ENCODE measurements around the gene ATF4.
"Not testable (repeated sequence)": the region's sequence is repeated elsewhere in the genome, so short reads cannot be mapped to it uniquely, and the experiment has no call there.

The ATF4 gene

GRCh38 chr22:39494471-39495120 lies 25.8 kb upstream of the ATF4 start:
- no peak for TF ChIP-seq POLR2A (IDR thresholded peaks at IDR 0.05; ENCODE audit: low read depth, low read length)
- FAIRE-seq = no peak
- no peak for DNase-seq (ENCODE audit: insufficient read length, low spot score)

- DNase-seq (ENCODE audit: insufficient read length, low spot score) (peak; percentile 39), FAIRE-seq (no peak)
- TF ChIP-seq POLR2A (IDR thresholded peaks at IDR 0.05; ENCODE audit: low read depth, low read length) = no peak
These were observed 24.1 kb upstream of the ATF4 start for GRCh38 chr22:39496131-39496838.

GRCh38 chr22:39497429-39497828 lies 22.9 kb upstream of the ATF4 start:
- TF ChIP-seq POLR2A (IDR thresholded peaks at IDR 0.05; ENCODE audit: low read depth, low read length) = no peak
- no peak for FAIRE-seq
- no peak for DNase-seq (ENCODE audit: insufficient read length, low spot score)

GRCh38 chr22:39498368-39498767 lies 22.0 kb upstream of the ATF4 start:
- FAIRE-seq = no peak
- TF ChIP-seq POLR2A (IDR thresholded peaks at IDR 0.05; ENCODE audit: low read depth, low read length) = no peak
- no peak for DNase-seq (ENCODE audit: insufficient read length, low spot score)

GRCh38 chr22:39498802-39499201 lies 21.6 kb upstream of the ATF4 start:
- TF ChIP-seq POLR2A (IDR thresholded peaks at IDR 0.05; ENCODE audit: low read depth, low read length) = no peak
- no peak for FAIRE-seq
- no peak for DNase-seq (ENCODE audit: insufficient read length, low spot score)

GRCh38 chr22:39500101-39500500 lies 20.3 kb upstream of the ATF4 start:
- FAIRE-seq (no peak), DNase-seq (ENCODE audit: insufficient read length, low spot score) (no peak)
- no peak for TF ChIP-seq POLR2A (IDR thresholded peaks at IDR 0.05; ENCODE audit: low read depth, low read length)

- FAIRE-seq = no peak
- no peak for DNase-seq (ENCODE audit: insufficient read length, low spot score)
- no peak for TF ChIP-seq POLR2A (IDR thresholded peaks at IDR 0.05; ENCODE audit: low read depth, low read length)
These were observed 18.7 kb upstream of the ATF4 start for GRCh38 chr22:39501644-39502108.

- DNase-seq (ENCODE audit: insufficient read length, low spot score) (peak; percentile 88), FAIRE-seq (peak; percentile 74)
- TF ChIP-seq POLR2A (IDR thresholded peaks at IDR 0.05; ENCODE audit: low read depth, low read length) = peak; percentile 23; the same call in 1 of the 2 replicates
These were observed 18.1 kb upstream of the ATF4 start, which contains the start of gene MIEF1 for GRCh38 chr22:39502109-39502788. TSS of gene MIEF1 (plus strand) at chr22:39502290. CDS start at chr22:39511295, 9,005 bp downstream.

- no peak for TF ChIP-seq POLR2A (IDR thresholded peaks at IDR 0.05; ENCODE audit: low read depth, low read length)
- FAIRE-seq (no peak), DNase-seq (ENCODE audit: insufficient read length, low spot score) (no peak)
These were observed 17.5 kb upstream of the ATF4 start for GRCh38 chr22:39502789-39503409.

GRCh38 chr22:39503630-39504029 lies 16.7 kb upstream of the ATF4 start:
- FAIRE-seq (no peak), DNase-seq (ENCODE audit: insufficient read length, low spot score) (no peak)
- no peak for TF ChIP-seq POLR2A (IDR thresholded peaks at IDR 0.05; ENCODE audit: low read depth, low read length)

GRCh38 chr22:39504071-39504470 lies 16.3 kb upstream of the ATF4 start:
- FAIRE-seq = no peak
- DNase-seq (ENCODE audit: insufficient read length, low spot score) = no peak
- no peak for TF ChIP-seq POLR2A (IDR thresholded peaks at IDR 0.05; ENCODE audit: low read depth, low read length)

GRCh38 chr22:39507021-39507420 lies 13.3 kb upstream of the ATF4 start:
- not testable (repeated sequence) for DNase-seq (ENCODE audit: insufficient read length, low spot score); FAIRE-seq

- FAIRE-seq = no peak
- DNase-seq (ENCODE audit: insufficient read length, low spot score) = no peak
- no peak for TF ChIP-seq POLR2A (IDR thresholded peaks at IDR 0.05; ENCODE audit: low read depth, low read length)
These were observed 12.0 kb upstream of the ATF4 start for GRCh38 chr22:39508393-39508792.

- DNase-seq (ENCODE audit: insufficient read length, low spot score) = no peak
- no peak for TF ChIP-seq POLR2A (IDR thresholded peaks at IDR 0.05; ENCODE audit: low read depth, low read length)
- FAIRE-seq = no peak
These were observed 9.7 kb upstream of the ATF4 start for GRCh38 chr22:39510529-39511149.

All from H54 (cell line).